HG03097 (cell line): ENCODE measurements around the gene RBMS1.
"Not testable (repeated sequence)": the region's sequence is repeated elsewhere in the genome, so short reads cannot be mapped to it uniquely, and the experiment has no call there.

Experiments used
- ATAC-seq: cut with Tn5 transposase; IDR thresholded peaks from one replicate; pipeline ENCODE4 v1.9.1; 2021; ENCODE audit not compliant: unreplicated experiment, low FRiP score

RBMS1 gene

DNA sequence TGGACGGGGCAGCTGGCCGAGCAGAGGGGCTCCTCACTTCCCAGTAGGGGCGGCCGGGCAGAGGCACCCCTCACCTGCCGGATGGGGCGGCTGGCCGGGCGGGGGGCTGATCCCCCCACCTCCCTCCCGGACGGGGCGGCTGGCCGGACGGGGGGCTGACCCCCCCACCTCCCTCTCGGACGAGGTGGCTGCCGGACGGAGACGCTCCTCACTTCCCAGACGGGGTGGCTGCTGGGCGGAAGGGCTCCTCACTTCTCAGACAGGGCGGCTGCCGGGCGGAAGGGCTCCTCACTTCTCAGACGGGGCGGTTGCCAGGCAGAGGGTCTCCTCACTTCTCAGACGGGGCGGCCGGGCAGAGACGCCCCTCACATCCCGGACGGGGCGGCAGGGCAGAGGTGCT, 54.6 kb downstream of the RBMS1 start:
- not testable (repeated sequence) for ATAC-seq

DNA sequence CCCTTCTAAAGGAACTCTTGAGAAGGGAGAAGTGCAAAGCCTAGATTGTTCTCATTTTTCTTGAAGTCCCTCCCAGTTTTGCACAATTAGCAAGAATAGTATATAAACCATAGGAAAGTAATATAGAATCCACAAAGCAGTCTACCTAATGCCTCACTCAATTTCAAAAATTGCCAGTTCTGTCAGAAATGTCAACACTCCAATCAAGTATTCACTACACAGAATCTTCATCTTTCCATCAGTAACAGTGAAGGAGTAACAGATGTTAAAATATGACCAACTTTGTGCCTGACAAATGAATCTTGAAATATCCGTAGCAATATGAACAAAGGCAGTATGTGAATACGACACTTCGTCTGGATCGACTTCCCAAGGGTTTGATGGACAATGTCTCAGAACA, 56.3 kb downstream of the RBMS1 start:
- ATAC-seq, result no peak

DNA sequence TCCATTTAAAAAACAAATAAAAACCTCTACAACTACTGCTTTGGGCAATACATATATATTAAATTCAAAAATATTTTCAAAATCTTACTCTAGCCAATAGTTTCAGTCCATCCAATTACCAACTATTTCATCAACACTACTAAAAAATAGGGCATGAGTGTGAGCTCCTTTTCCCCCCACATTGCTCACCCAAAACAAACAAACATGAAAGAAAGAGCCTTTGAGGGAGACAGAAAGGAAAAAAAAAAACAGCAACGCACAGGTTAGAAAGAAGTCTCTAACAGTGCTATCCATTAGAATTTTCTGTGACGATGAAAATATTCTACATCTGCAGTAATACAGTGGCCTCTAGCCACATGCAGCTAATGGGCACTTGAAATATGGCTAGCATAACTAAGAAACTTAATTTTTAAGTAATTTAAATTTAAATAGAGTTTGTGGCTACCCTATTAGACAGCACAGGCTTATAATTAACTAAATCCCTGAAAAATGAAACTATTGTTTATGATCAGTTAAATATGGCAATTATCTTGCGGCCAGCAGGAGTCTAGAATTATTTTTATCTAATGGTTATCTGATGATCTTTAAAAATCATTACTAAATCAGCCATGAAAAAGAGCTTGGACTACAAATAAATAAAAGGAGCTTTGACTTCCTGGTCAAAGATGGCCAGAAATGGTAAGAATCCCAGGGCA, 59.2 kb downstream of the RBMS1 start:
- ATAC-seq, result no peak

DNA sequence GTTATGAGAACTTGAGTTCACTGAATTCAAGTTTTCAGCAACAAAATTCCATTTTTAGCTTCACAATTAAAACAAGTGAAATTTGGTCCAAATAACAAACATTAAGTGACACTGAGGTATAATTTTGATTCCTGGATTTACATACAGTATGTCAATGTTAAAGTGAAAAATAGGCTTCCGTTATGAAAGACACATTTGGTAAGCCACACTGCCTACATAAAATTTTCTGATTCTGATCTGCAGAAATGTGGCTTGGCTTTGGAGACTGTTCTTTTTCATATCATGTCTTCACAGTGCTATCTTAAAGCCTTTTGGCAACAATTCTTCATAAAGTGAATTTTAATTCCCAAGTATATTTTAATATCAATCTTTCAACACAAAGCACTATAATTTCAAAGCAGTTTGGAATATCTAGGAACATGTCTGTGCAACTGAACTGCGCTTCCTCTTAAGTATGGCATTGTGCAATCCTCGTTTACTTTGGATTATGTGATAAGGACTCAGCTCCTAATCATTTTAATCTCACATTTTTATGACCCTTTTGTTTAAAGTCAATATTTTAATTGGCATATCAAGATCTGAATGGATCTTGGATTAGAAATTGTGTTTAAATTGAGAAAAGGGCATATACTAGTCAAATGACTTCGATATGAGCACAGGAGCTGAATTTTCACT, 60.0 kb downstream of the RBMS1 start:
- no peak for ATAC-seq

DNA sequence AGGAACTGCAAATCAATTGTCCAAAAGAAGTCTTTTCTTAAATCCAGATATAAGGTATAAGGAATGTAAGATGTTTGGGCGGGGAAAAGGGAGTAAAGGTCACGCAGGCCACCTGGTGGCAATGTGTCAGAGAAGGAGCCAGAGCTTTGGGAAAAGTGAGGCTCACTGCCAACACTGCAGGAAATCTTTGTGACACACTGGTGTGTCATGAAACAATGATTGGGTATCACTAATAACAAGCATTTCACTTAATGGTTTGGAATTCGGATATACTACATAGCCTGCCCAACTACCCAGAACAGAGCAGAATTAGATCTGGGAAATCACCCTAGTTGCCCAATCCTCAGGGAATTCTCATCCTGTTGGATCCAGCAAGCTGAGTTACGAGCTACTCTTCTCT, 61.0 kb downstream of the RBMS1 start:
- no peak for ATAC-seq

DNA sequence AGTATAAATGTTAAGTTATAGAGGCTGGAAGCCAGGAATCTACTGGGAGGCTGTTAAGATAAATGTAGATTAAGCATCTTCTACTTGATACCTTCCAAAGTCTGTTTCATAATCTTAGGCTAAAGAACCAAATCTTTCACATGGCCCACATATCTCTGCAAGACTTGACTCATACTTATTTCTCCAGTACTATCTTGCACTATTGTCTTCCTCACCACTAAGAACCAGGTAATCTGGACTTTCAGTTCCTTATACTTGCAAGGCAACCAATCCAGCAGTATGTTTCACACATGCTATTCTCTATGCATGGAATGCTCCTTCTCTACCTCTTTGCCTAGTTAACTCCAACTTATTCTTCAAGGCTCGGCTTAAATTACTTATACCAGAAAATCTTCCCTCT, 62.2 kb downstream of the RBMS1 start:
- ATAC-seq, result no peak

DNA sequence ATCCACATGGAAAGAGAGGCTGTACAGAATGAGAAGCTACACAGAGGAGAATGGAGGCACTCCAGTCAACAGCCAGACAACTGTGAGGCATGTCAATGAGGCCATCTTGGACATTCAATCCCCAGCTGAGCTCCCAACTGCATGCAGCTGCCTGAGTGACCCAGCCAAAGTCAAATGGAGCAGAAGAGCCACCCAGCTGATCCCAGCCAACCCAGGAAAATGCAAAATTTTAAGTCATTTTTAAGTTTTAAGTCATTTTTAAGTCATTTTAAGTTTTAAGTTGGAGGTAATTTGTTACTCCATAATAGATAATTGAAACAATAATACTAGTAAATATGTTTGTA, 63.6 kb downstream of the RBMS1 start:
- ATAC-seq, result no peak

DNA sequence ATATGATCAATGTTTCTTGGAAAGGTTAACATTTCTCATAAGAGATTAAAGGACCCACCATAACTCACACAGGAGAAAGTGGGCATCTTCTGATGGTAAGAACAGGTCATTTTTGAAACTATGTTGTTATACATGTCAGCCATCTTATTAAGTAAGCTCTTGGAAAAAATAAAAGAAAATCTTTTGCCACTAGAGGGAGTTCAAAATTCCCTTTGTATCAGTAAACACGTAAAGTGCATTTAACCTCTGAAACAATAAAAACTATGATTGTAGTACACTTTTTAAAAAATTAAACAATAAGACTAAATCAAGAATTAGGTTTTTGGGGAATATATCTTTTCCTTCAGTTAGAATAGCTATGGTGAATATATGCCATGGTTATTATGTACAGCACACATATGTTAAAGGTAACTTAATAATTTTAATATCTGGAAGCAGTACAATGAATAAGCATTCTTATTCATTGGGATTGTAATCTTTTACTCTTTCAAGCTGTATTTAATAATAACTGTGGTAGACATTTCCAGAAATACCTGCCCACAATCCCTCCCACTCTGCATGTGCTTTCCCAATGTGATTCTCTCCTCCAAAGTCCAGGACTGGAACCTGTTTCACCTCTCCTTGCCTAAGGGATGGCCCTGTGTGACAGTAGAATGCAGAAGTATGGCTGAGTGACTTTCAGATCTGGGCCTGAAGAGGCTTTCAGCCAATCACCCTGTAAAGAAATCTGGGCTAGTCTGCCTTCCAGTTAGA, 64.2 kb downstream of the RBMS1 start:
- no peak for ATAC-seq

DNA sequence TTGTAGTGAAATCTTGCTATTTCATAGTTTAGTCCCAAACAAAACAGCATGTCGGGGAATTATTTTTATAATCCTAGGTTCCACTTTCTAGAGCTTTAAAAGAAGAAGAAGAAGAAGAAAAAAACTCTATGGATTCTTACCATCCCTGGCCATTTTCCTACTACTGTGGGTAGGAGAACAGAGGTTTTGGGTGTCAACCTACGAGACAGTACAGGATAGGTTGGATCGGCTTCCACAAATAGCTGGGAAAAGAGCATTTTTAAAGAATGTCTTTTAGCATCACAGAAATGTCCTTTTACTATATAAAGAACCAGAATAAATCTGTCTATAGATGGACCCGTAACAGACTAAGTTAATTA, 65.2 kb downstream of the RBMS1 start:
- no peak for ATAC-seq

DNA sequence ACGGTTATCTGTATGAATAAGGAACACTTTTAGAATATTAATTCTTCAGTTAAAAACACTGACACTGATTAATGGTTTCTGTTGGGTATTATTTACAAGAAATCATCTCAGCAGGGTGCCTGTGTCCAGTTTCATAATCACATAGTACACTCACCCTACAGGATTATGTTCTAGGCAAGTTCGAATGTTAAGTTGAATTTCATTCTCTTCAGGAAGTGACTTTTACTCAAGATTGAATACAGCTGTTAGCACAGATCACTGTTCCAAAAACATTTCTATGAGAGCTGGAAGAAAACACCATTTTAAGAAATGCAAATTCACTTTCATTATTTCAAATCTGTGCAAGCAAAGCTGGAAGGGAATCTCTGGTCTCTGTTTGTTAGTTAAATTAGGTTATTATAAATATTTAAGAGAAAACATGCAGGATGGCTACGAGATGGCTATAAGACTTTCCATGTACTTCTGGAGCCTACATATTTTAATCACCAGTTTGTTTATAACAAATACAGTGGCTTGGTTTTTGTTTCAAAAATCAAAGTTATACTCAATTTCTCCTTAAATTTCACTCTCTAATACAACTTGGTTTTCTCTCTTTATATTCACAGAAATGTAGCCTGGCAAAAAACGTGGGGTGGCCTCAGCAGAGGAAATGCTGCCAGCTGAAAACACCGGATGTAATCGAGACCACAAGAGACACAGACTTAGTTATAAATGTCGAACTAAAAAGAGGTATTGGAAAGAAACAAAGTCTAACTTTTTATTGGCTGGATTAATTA, 65.8 kb downstream of the RBMS1 start:
- ATAC-seq, result peak; percentile 79

DNA sequence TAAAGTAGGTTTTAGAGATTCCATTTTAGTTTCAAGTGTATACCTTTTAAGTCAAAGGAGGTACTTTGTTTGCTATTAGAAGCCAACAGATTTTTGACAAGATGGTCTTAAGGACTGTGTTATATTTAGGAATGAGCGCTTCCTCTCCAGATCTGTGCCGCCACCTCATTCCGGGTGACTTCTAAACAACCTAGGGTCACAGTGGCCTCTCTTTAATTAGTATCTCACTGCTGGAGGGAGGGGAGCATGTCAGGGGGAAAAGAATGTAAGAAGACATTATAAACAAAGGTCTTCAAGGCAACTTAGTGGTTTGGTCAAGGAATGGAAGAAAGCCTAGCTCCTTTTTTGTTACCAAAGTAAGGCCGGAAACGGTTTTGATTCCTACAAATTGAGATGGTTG, 67.0 kb downstream of the RBMS1 start:
- ATAC-seq, result no peak

DNA sequence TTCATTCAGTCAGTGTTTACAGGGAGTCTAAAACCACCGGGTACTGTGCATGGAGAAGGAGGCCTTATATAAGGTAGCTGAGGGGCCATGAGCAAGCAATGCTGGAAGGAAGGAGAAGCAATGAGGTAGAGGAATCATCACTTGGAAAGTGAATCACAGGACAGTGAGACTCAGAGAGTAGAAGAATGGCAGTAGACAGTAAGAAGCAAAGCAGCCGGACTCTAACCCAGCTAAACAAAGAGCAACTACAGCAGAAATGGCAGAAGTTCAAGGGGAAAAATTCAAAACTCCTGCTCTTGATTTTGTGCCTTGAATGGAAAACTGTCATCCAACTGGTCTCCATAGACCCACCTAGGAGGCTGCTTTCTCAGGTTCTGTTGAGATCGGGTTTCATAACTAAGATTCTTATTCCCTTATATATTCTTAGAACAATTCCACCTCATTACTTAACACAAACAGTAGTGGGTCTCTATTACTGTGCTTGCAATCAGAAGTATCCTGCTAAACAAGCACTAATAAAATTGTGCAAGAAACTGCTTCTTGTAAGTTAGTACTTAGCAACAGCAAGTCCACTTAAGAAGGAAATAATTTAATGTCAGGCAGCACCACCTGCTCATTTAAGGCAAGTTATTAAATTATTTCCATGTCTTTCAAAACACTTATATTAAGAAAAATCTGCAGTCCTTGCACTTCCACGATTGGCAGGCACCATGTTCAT, 68.0 kb downstream of the RBMS1 start:
- ATAC-seq, result no peak

DNA sequence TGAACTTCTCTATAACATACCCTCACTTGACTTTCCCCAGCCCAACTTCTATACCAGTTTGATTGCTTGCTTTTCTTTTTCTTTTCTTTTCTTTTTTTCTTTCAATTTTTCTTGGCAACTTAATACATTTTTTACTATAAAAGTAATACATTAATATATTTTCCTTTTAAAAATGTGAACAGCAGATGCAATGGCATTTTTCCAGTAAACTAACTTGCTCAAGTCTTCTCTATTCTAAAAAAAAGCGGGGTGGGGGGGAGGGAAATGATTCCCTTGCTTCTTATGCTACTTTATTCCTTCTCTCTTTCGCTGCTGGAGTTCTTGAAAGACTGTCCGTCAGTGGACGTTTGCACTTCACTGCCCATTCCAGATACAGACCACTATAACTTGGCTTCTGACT, 70.5 kb downstream of the RBMS1 start:
- no peak for ATAC-seq

DNA sequence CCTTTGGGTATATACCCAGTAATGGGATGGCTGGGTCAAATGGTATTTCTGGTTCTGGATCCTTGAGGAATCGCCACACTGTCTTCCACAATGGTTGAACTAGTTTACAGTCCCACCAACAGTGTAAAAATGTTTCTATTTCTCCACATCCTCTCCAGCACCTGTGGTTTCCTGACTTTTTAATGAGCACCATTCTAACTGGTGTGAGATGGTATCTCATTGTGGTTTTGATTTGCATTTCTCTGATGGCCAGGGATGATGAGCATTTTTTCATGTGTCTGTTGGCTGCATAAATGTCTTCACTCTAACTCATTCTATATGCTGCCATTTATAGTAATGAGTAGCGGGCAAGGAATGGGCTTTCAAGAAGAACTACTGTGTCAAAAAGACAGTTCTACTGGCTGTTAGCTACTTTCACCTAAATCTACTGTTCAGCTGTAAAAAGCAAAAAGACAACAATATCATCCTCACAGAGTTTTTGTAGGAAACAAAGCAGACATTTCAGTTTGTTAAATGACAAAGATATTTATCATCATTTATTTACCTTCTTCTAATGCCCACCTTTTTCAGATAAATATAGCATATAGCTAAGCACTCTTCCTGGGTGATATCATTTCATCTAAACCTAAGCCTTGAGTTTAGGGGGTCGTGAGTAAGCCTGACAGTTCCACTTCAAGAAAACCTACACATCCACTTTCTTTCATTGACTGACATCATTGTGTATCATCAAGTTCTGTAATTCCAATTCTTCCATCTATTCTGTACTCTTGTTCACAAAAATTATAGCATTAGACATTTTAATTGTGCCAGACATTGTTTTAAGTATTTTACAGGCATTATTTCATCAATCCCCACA, 71.7 kb downstream of the RBMS1 start:
- ATAC-seq, result not testable (repeated sequence)

DNA sequence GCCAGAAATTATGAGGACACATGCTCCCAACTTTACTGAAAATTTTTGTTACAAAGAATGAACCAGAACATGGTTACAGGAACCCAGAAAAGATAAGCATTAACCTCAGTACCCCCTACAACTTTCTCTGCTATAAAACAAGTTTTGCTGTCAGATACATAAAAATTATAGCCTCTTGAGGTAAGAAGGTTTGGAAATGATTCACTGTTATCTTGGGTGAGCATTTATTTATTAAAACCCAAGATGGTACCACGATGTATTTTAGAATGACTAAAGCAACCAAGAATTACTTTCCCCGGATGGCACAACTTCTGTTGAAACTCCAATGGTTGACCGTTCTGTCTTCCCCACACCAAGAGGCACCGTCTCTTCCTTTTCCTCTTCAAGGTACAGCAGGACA, 72.9 kb downstream of the RBMS1 start:
- ATAC-seq, result no peak

DNA sequence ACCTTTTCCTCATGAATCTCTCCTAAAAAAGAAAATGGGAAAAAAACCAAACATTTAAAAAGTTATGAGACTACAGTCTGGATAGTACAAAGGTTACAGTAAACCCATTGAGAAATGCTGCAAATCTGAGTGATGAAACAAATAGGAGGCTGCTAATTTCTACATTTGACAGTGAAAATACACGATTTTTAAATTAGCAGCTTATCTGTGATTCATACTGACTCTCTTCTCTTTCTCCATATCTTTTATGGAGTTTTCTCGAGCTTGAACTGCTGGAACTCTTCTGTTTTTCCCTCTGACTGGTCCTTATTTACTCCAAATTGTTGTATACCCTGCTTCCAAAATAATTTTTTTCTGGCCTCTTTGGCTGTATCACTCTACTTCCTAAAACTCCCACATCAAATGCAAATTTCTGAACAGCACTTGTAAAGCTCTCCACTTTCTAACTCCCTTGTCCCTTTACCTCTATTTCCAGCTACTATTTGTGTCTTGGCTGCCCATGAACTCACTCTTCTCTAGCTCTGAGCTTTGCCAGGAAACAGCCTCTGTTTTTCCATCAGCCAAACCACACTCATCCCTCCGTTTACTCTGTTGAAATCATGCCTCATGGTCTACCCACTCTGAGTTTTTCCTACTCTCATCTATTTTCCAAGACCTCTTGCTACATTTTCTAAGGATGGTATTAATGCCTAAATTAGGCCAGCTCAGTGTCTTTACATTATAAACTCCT, 73.7 kb downstream of the RBMS1 start:
- ATAC-seq, result no peak

DNA sequence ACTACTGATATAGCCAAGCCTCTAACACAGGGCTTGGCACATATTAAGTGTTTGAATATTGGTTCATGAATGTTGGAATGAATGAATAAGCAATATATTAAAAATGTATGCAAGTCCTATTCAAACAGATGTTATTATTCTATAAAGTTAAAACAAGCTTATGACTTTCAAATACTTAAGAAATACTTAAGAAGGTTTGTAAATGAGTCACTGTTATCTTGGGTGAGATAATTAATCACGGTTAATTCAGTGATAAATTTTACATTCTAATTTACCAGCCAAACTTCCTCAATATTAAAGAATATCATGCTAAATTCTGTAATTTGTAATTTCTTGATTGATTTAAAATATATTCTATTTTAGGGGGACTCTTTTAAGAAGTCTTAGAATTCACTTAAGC, 74.8 kb downstream of the RBMS1 start:
- no peak for ATAC-seq

DNA sequence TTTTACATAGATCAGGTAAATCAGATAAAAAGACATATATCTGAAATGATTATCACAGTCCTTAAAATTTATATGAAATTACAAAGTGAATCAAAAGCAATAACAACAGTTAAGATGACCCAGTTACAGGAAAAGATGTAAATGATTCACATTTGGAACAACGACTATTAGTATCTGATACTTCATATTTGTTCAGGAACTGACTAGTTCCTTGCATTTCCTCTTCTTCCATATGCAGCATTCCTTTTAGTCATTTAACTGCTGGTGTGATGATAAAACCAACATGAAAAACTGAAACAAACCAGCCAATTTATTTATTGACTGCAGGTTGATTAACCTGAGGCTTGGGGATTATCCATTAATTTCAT, 75.2 kb downstream of the RBMS1 start:
- no peak for ATAC-seq

DNA sequence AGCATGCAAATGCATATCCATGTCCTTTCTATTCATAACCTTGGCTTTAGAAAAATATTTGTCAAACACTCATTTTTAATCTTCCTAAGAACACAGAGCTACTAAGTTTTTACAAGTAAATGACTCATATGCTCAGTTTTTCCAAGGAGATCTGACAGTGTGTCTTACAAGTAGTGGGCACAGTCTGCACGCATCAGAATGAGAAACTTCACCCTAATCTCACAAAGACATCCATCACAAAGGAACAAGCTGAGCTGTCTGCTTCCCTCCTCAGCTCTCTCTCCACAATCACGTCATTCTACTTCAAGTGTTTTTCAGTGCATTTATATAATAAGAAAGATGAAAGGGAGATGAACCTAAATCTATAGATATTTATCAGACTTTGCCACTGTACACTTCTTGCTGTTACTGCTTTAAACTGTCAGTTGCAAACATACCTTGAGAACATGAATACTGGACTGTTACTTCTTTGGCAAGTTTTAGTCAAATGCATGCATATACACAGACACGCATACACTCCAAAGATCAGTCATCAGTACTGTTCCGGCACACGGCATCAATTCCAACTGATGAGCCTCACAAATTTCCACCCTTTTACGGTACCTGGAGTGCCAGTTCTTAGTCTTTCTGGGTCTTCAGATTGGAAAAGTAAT, 75.7 kb downstream of the RBMS1 start:
- ATAC-seq, result no peak
